Peyer's patch (tissue), 4 donors: ENCODE measurements around the gene TMPRSS13. TPM values are rescaled to one million over a fixed set of nuclear protein-coding genes. Genes with fewer than 3 reads are reported as not detected.
"Not testable (repeated sequence)": the region's sequence is repeated elsewhere in the genome, so short reads cannot be mapped to it uniquely, and the experiment has no call there.

ENCODE experiments used
- DNase-seq, 3 donors: peaks; one replicate each; pipeline ENCODE4 v3.0.0-alpha.2; 2017 to 2019
- H3K27ac ChIP-seq, 4 donors: fragments of 200-600 bp; sonication (generic); one replicate each; pipeline ENCODE4 v1.5.1; 2016 to 2019
- H3K27me3 ChIP-seq, 2 donors: fragments of 200-600 bp; sonication (generic); one replicate each; pipeline ENCODE4 v1.5.1; 2019
- H3K36me3 ChIP-seq, 3 donors: fragments of 200-600 bp; sonication (generic); one replicate each; pipeline ENCODE4 v1.5.1; 2016 to 2019
- H3K4me1 ChIP-seq, 4 donors: fragments of 200-600 bp; sonication (generic); one replicate each; pipeline ENCODE4 v1.5.1; 2016 to 2019
- H3K4me3 ChIP-seq, 4 donors: fragments of 200-600 bp; sonication (generic); 1 replicate in 3 of 4; 2 replicates in 1 of 4; pipeline ENCODE4 v1.5.1; 2016 to 2019; ENCODE audit warnings: mild to moderate bottlenecking in 1 of 4
- H3K9me3 ChIP-seq, 4 donors: fragments of 200-600 bp; sonication (generic); one replicate each; pipeline ENCODE4 v1.5.1; 2016 to 2019; ENCODE audit warnings: mild to moderate bottlenecking in 1 of 4
- POLR2A ChIP-seq, 2 donors: fragments of 450-650 bp; IDR thresholded peaks; one replicate each; pipeline ENCODE4 v1.5.1; 2017; ENCODE audit warnings: antibody characterized with exemption in 2 of 2, mild to moderate bottlenecking in 2 of 2, moderate library complexity in 2 of 2
- total RNA-seq, 4 donors: library from RNA; depleted of rRNA; stranded (reverse); fragments of >200 nt; gene quantifications; one replicate each; pipeline ENCODE4 v1.1.0, GENCODE V29; 2016
- TF ChIP-seq, protein P1 (sequence below), 6 experiments: fragments of 450-650 bp in 4 of 6; fragments of 200-600 bp in 2 of 6; sonication (generic) in 1 of 6; IDR thresholded peaks; one replicate each; pipeline ENCODE4 v1.5.1; 2017 to 2019; ENCODE audit warnings: antibody characterized with exemption in 6 of 6, mild to moderate bottlenecking in 3 of 6, moderate library complexity in 1 of 6

TMPRSS13 gene
- total RNA-seq, 4 donors from 2014 or later, result not detected

GRCh38 chr11:117868088-117868487 lies 61.1 kb downstream of the TMPRSS13 start:
- H3K4me1 ChIP-seq, result peaks cover 0 to 22% (median 0%) of the 10 kb centered on the region in 4 donors
- H3K4me3 ChIP-seq, result no peak overlapping the region
- no peaks in the 10 kb centered on the region for H3K9me3 ChIP-seq
- H3K36me3 ChIP-seq, result no peaks in the 10 kb centered on the region
- no peak for TF ChIP-seq POLR2A (IDR thresholded peaks at IDR 0.05)
- TF ChIP-seq, protein P1, sequence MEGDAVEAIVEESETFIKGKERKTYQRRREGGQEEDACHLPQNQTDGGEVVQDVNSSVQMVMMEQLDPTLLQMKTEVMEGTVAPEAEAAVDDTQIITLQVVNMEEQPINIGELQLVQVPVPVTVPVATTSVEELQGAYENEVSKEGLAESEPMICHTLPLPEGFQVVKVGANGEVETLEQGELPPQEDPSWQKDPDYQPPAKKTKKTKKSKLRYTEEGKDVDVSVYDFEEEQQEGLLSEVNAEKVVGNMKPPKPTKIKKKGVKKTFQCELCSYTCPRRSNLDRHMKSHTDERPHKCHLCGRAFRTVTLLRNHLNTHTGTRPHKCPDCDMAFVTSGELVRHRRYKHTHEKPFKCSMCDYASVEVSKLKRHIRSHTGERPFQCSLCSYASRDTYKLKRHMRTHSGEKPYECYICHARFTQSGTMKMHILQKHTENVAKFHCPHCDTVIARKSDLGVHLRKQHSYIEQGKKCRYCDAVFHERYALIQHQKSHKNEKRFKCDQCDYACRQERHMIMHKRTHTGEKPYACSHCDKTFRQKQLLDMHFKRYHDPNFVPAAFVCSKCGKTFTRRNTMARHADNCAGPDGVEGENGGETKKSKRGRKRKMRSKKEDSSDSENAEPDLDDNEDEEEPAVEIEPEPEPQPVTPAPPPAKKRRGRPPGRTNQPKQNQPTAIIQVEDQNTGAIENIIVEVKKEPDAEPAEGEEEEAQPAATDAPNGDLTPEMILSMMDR (IDR thresholded peaks at IDR 0.05), result no peak
- no peak overlapping the region for H3K27ac ChIP-seq
- no peak for DNase-seq
- H3K27me3 ChIP-seq, result no peaks in the 10 kb centered on the region

GRCh38 chr11:117866526-117866925 lies 62.7 kb downstream of the TMPRSS13 start:
- TF ChIP-seq, protein P1 (IDR thresholded peaks at IDR 0.05), result no peak
- TF ChIP-seq POLR2A (IDR thresholded peaks at IDR 0.05), result no peak
- Histone ChIP-seq H3K9me3 (no peaks in the 10 kb centered on the region), H3K36me3 (no peaks in the 10 kb centered on the region), H3K27ac (peak overlapping the region in 1 of 4 donors; percentile 22), H3K4me3 (no peak overlapping the region), H3K27me3 (no peaks in the 10 kb centered on the region), H3K4me1 (peaks cover 0 to 22% (median 0%) of the 10 kb centered on the region in 4 donors)
- DNase-seq, result no peak

DNA sequence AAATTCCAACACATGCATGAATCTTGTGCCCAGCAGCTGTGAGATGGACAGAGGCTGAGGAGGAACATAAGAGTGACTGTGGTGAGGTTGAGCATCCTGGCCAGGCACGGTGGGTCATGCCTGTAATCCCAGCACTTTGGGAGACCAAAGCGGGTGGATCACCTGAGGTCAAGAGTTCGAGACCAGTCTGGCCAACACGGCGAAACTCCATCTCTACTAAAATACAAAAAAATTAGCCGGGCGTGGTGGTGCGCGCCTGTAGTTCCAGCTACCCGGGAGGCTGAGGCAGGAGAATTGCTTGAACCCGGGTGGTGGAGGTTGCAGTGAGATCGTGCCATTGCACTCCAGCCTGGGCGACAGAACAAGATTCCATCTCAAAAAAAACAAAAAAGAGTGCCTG lies 63.7 kb downstream of the TMPRSS13 start:
- not testable (repeated sequence) for H3K4me3 ChIP-seq, H3K27me3 ChIP-seq, H3K36me3 ChIP-seq, DNase-seq, H3K9me3 ChIP-seq, H3K27ac ChIP-seq
- peaks cover 0 to 30% (median 0%) of the 10 kb centered on the region in 4 donors for H3K4me1 ChIP-seq

GRCh38 chr11:117863383-117863782 lies 65.8 kb downstream of the TMPRSS13 start:
- H3K4me1 ChIP-seq, result peaks cover 0 to 18% (median 0%) of the 10 kb centered on the region in 4 donors
- TF ChIP-seq, protein P1 (IDR thresholded peaks at IDR 0.05), result no peak
- no peak for TF ChIP-seq POLR2A (IDR thresholded peaks at IDR 0.05)
- no peaks in the 10 kb centered on the region for H3K27me3 ChIP-seq
- no peaks in the 10 kb centered on the region for H3K36me3 ChIP-seq
- H3K4me3 ChIP-seq, result no peak overlapping the region
- H3K9me3 ChIP-seq, result no peaks in the 10 kb centered on the region
- no peak overlapping the region for H3K27ac ChIP-seq
- DNase-seq, result no peak

GRCh38 chr11:117862753-117863152 lies 66.4 kb downstream of the TMPRSS13 start:
- no peak for DNase-seq
- H3K27ac ChIP-seq, result peak overlapping the region in 2 of 4 donors; percentile 60 to 61
- no peaks in the 10 kb centered on the region for H3K36me3 ChIP-seq
- H3K4me1 ChIP-seq, result peaks cover 0 to 18% (median 0%) of the 10 kb centered on the region in 4 donors
- no peak for TF ChIP-seq POLR2A (IDR thresholded peaks at IDR 0.05)
- TF ChIP-seq, protein P1 (IDR thresholded peaks at IDR 0.05), result no peak
- H3K9me3 ChIP-seq, result no peaks in the 10 kb centered on the region
- no peak overlapping the region for H3K4me3 ChIP-seq
- H3K27me3 ChIP-seq, result no peaks in the 10 kb centered on the region

- no peaks in the 10 kb centered on the region for H3K9me3 ChIP-seq
- no peak for TF ChIP-seq POLR2A (IDR thresholded peaks at IDR 0.05)
- TF ChIP-seq, protein P1 (IDR thresholded peaks at IDR 0.05), result no peak
- peaks cover 0 to 18% (median 0%) of the 10 kb centered on the region in 4 donors for H3K4me1 ChIP-seq
- H3K36me3 ChIP-seq, result no peaks in the 10 kb centered on the region
- peak overlapping the region in 3 of 4 donors; percentile 19 to 61 (median 60) for H3K27ac ChIP-seq
- no peak overlapping the region for H3K4me3 ChIP-seq
- DNase-seq, result peak in 1 of 3 donors; percentile 40
- H3K27me3 ChIP-seq, result no peaks in the 10 kb centered on the region
Measured at GRCh38 chr11:117862019-117862725, 67.0 kb downstream of the TMPRSS13 start.
